H1 (cell line): ENCODE results near the gene ARNT2. TPM values are rescaled to one million over a fixed set of nuclear protein-coding genes. Genes with fewer than 3 reads are reported as not detected.

ENCODE experiments used
- BRCA1 ChIP-seq: IDR thresholded peaks from 2 replicates; pipeline ENCODE4 v1.6.1; 2012; ENCODE audit warnings: low read depth, low read length, improper control_type of control experiment
- CHD2 ChIP-seq: IDR thresholded peaks from 2 replicates; pipeline ENCODE4 v1.6.1; 2012; ENCODE audit warnings: low read length, improper control_type of control experiment
- CHD7 ChIP-seq: fragments of 300-600 bp; sonication (generic); IDR thresholded peaks from 2 replicates; pipeline ENCODE4 v1.7.1; 2012; ENCODE audit warnings: low read length, moderate library complexity, mild to moderate bottlenecking, inconsistent platforms; ENCODE audit not compliant: insufficient replicate concordance
- KDM4A ChIP-seq: IDR thresholded peaks from one replicate; pipeline ENCODE4 v1.7.1; 2012; ENCODE audit warnings: low read depth, mild to moderate bottlenecking, moderate library complexity, low read length, inconsistent platforms; ENCODE audit not compliant: severe bottlenecking
- RAD21 ChIP-seq, 2 experiments: IDR thresholded peaks in 1 of 2; conservative IDR thresholded peaks in 1 of 2; 2 replicates each; pipeline ENCODE4 v1.6.1; 2011; ENCODE audit warnings: low read depth in 2 of 2, low read length in 2 of 2, improper control_type of control experiment in 1 of 2, inconsistent platforms in 1 of 2, mild to moderate bottlenecking in 1 of 2, moderate library complexity in 1 of 2
- RFX5 ChIP-seq: IDR thresholded peaks from 2 replicates; pipeline ENCODE4 v1.6.1; 2011; ENCODE audit warnings: low read depth, low read length, improper control_type of control experiment, borderline replicate concordance
- RNF2 ChIP-seq: fragments of 200-900, 300-1000 bp; sonication (generic); IDR thresholded peaks from 2 replicates; pipeline ENCODE4 v1.7.1; 2016; ENCODE audit warnings: borderline replicate concordance, low read depth, mild to moderate bottlenecking, antibody characterized with exemption, low read length; ENCODE audit not compliant: poor library complexity, severe bottlenecking; ENCODE audit errors: missing control alignments
- TAF1 ChIP-seq: IDR thresholded peaks from 2 replicates; pipeline ENCODE4 v1.6.1; 2011; ENCODE audit warnings: mild to moderate bottlenecking, low read depth, low read length
- TAF7 ChIP-seq: optimal IDR thresholded peaks from 2 replicates; pipeline ENCODE3; 2011; ENCODE audit warnings: low read depth, mild to moderate bottlenecking, inconsistent platforms, low read length, moderate library complexity, borderline replicate concordance
- TBP ChIP-seq: IDR thresholded peaks from 2 replicates; pipeline ENCODE4 v1.6.1; 2011; ENCODE audit warnings: low read depth, low read length, improper control_type of control experiment
- polyA plus RNA-seq, 7 experiments: library from polyadenylated mRNA; depleted of rRNA in 3 of 7; stranded (reverse) in 5 of 7; unstranded in 2 of 7; fragments of >200 nt in 5 of 7; fragments of 200-250 nt in 2 of 7; gene quantifications; 1 replicate in 5 of 7; 2 replicates in 1 of 7; 4 replicates in 1 of 7; pipeline versions ENCODE4 v1.2.1 to v1.2.3, GENCODE V29; 2011 to 2013; ENCODE audit warnings: missing spikeins in 2 of 7, mixed read lengths in 2 of 7
- total RNA-seq: library from RNA; stranded (reverse); fragmentation: NEBNext Ultra II Directional; extraction: Animal tissue kit (Norgen Biotek cat#: 25700); gene quantifications from 2 replicates; pipeline ENCODE4 v1.2.1, GENCODE V29; 2021

The ARNT2 gene
- total and polyA plus RNA-seq, 2 of the 8 experiments (the other 6 are each of a cell fraction or from before 2014, with no cell fraction given), result 9.5 to 14.6 TPM

GRCh38 chr15:80404057-80404760, at the start of gene ARNT2 (continued):
- TF ChIP-seq RNF2 (no peak), BRCA1 (peak; percentile 8; the same call in 1 of the 2 replicates), CHD2 (peak; percentile 83), KDM4A (peak; percentile 70), TBP (peak; percentile 57; the same call in 1 of the 2 replicates), RFX5 (no peak), TAF1 (peak; percentile 72), TAF7 (peak; percentile 56), CHD7 (no peak), RAD21 (IDR thresholded peaks at IDR 0.05 in 1 of 2, conservative IDR thresholded peaks at IDR 0.05 in 1 of 2; ENCODE audit: low read depth in 2 of 2, low read length in 2 of 2) (no peak)
